Smooth muscle cell (in vitro differentiated cells): ENCODE data around the gene BID. TPM values are rescaled to one million over a fixed set of nuclear protein-coding genes. Genes with fewer than 3 reads are reported as not detected.

ENCODE experiments used
- DNase-seq: peaks from one replicate; lab custom pipeline; 2025; ENCODE audit not compliant: unreplicated experiment; lab: John Stamatoyannopoulos, UW
- H2AFZ ChIP-seq: fragments of 200-600 bp; sonication (generic); 2 replicates; pipeline ENCODE4 v1.6.0; 2016; ENCODE audit warnings: antibody characterized with exemption, low read depth, mild to moderate bottlenecking
- H3F3A ChIP-seq: fragments of 200-600 bp; sonication (generic); 2 replicates; pipeline ENCODE4 v1.6.0; 2017; ENCODE audit warnings: antibody characterized with exemption, low read depth
- H3K27ac ChIP-seq: fragments of 200-600 bp; sonication (generic); 2 replicates; pipeline ENCODE4 v1.5.1; 2016; ENCODE audit warnings: low read depth, mild to moderate bottlenecking
- H3K27me3 ChIP-seq: fragments of 200-600 bp; sonication (generic); 2 replicates; pipeline ENCODE4 v1.6.1; 2016; ENCODE audit warnings: low read depth, mild to moderate bottlenecking
- H3K36me3 ChIP-seq: fragments of 200-600 bp; sonication (generic); 2 replicates; pipeline ENCODE4 v1.5.1; 2016; ENCODE audit warnings: low read depth
- H3K4me1 ChIP-seq: fragments of 200-600 bp; sonication (generic); 2 replicates; pipeline ENCODE4 v1.5.1; 2016; ENCODE audit warnings: low read depth
- H3K4me2 ChIP-seq: fragments of 200-600 bp; sonication (generic); 2 replicates; pipeline ENCODE4 v1.6.0; 2016; ENCODE audit warnings: mild to moderate bottlenecking
- H3K4me3 ChIP-seq: fragments of 200-600 bp; sonication (generic); 2 replicates; pipeline ENCODE4 v1.5.1; 2016; ENCODE audit warnings: mild to moderate bottlenecking
- H3K79me2 ChIP-seq: fragments of 200-600 bp; sonication (generic); 2 replicates; pipeline ENCODE4 v1.6.0; 2016; ENCODE audit warnings: low read depth, mild to moderate bottlenecking
- H3K9ac ChIP-seq: fragments of 200-600 bp; sonication (generic); 2 replicates; pipeline ENCODE4 v1.6.0; 2016; ENCODE audit warnings: low read depth
- H3K9me3 ChIP-seq: fragments of 200-600 bp; sonication (generic); replicated peaks from 2 replicates; pipeline ENCODE4 v1.5.1; 2016; ENCODE audit warnings: low read depth
- H4K20me1 ChIP-seq: fragments of 200-600 bp; sonication (generic); 2 replicates; pipeline ENCODE4 v1.6.0; 2016; ENCODE audit warnings: low read depth
- CTCF ChIP-seq: fragments of 200-600 bp; sonication (generic); IDR thresholded peaks from 2 replicates; pipeline ENCODE4 v1.5.1; 2017; ENCODE audit warnings: borderline replicate concordance, mild to moderate bottlenecking, antibody characterized with exemption; ENCODE audit not compliant: insufficient read depth, poor library complexity, severe bottlenecking
- WGBS: methylation state at CpG from one replicate; pipeline ENCODE4 v1.1.7; 2016; ENCODE audit warnings: low lambda C conversion rate; 5-methylcytosine and 5-hydroxymethylcytosine counted together
- polyA plus RNA-seq: library from polyadenylated mRNA; unstranded; fragments of >200 nt; fragmentation: Nextera tagmentation; extraction: Ambion mirVana; gene quantifications from 2 replicates; pipeline ENCODE4 v1.2.1, GENCODE V29; 2016
- total RNA-seq: library from RNA; depleted of rRNA; stranded (reverse); fragments of >200 nt; gene quantifications from 2 replicates; pipeline ENCODE4 v1.2.3, GENCODE V29; 2014

BID gene
- total and polyA plus RNA-seq, 2 experiments from 2014 or later = 8.1 to 26.9 TPM

- H3K36me3 ChIP-seq = peaks cover 5% of the 10 kb centered on the region
- no peaks in the 10 kb centered on the region for H3K4me1 ChIP-seq
- no peak overlapping the region for H3K9ac ChIP-seq
- H3K4me2 ChIP-seq = no peak overlapping the region
- peak overlapping the region; percentile 16 for H3K27ac ChIP-seq
- H3K27me3 ChIP-seq = no peaks in the 10 kb centered on the region
- DNase-seq = no peak
- TF ChIP-seq CTCF = no peak
- no peak overlapping the region for H3K4me3 ChIP-seq
- no peaks in the 10 kb centered on the region for H3K79me2 ChIP-seq
- no peaks in the 10 kb centered on the region for H4K20me1 ChIP-seq
- H3F3A ChIP-seq = no peaks in the 10 kb centered on the region
- no peak overlapping the region for H2AFZ ChIP-seq
- no peaks in the 10 kb centered on the region for H3K9me3 ChIP-seq
Observed at GRCh38 chr22:17725500-17725796, 48.8 kb downstream of the BID start.

GRCh38 chr22:17724678-17725499 lies 49.4 kb downstream of the BID start:
- Histone ChIP-seq H3K9me3 (no peaks in the 10 kb centered on the region), H3K4me1 (no peaks in the 10 kb centered on the region), H3K27ac (peak overlapping the region; percentile 16), H3K36me3 (peaks cover 5% of the 10 kb centered on the region), H3K27me3 (no peaks in the 10 kb centered on the region), H3K79me2 (no peaks in the 10 kb centered on the region), H3K4me2 (no peak overlapping the region), H3K9ac (no peak overlapping the region), H2AFZ (no peak overlapping the region), H3K4me3 (no peak overlapping the region), H4K20me1 (no peaks in the 10 kb centered on the region), H3F3A (no peaks in the 10 kb centered on the region)
- WGBS = 77% methylated on average over 8 of the region's 8 CpGs
- no peak for TF ChIP-seq CTCF
- no peak for DNase-seq

- Histone ChIP-seq H3K4me1 (no peaks in the 10 kb centered on the region), H3K4me3 (no peak overlapping the region), H3K36me3 (no peaks in the 10 kb centered on the region), H3K9ac (no peak overlapping the region), H3K79me2 (no peaks in the 10 kb centered on the region), H3K4me2 (no peak overlapping the region), H4K20me1 (no peaks in the 10 kb centered on the region), H3F3A (no peaks in the 10 kb centered on the region), H3K9me3 (no peaks in the 10 kb centered on the region), H2AFZ (no peak overlapping the region), H3K27ac (no peak overlapping the region), H3K27me3 (no peaks in the 10 kb centered on the region)
- TF ChIP-seq CTCF = no peak
- DNase-seq = no peak
- 97% methylated on average over 5 of the region's 5 CpGs for WGBS
Observed at GRCh38 chr22:17724241-17724640, 50.0 kb downstream of the BID start.

DNA sequence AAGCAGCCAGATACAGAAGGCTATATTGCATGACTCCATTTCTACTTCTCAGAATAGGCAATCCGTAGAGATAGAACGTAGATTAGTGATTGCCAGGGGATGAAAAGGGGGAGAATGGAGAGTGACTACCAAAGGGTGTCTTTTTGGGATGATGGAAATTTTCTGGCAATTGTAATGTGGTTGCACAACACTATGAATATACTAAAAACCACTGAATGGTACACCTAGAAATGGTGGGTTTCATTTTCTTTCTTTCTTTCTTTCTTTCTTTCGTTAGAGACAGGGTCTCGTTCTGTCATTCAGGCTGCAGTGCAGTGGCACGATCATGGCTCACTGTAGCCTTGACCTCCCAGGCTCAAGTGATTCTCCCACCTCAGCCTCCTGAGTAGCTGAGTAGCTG lies 54.4 kb downstream of the BID start:
- 85% methylated on average over 5 of the region's 5 CpGs for WGBS
- Histone ChIP-seq H3K79me2 (no peaks in the 10 kb centered on the region), H3K4me1 (no peaks in the 10 kb centered on the region), H3K4me2 (no peak overlapping the region), H2AFZ (no peak overlapping the region), H3K9me3 (no peaks in the 10 kb centered on the region), H3F3A (no peaks in the 10 kb centered on the region), H4K20me1 (no peaks in the 10 kb centered on the region), H3K4me3 (no peak overlapping the region), H3K27me3 (no peaks in the 10 kb centered on the region), H3K9ac (no peak overlapping the region), H3K27ac (no peak overlapping the region), H3K36me3 (no peaks in the 10 kb centered on the region)
- DNase-seq = no peak
- no peak for TF ChIP-seq CTCF
